A549 (cell line): ENCODE data around the gene STK33.

ENCODE experiments used
- CTCF ChIP-seq: fragments of >200 bp; sonication (Bioruptor Twin); formaldehyde crosslinking; IDR thresholded peaks from 3 replicates; pipeline ENCODE4 v1.5.1; 2016
- EP300 ChIP-seq, 2 experiments: fragments of >200 bp; sonication (Bioruptor Twin); formaldehyde crosslinking; IDR thresholded peaks; 2 replicates in 1 of 2; 3 replicates in 1 of 2; pipeline ENCODE4 v1.6.1; 2016 to 2017
- JUN ChIP-seq, 2 experiments: fragments of >200 bp; sonication (Bioruptor Twin); formaldehyde crosslinking; IDR thresholded peaks; 2 replicates in 1 of 2; 3 replicates in 1 of 2; pipeline ENCODE4 v1.6.1; 2016 to 2017
- JUNB ChIP-seq: fragments of >200 bp; sonication (Bioruptor Twin); formaldehyde crosslinking; IDR thresholded peaks from 2 replicates; pipeline ENCODE4 v1.6.1; 2016
- NFE2L2 ChIP-seq: fragments of 150-350 bp; conservative IDR thresholded peaks from 2 replicates; pipeline ENCODE4 v1.6.1; 2014; ENCODE audit warnings: low read length
- PBX3 ChIP-seq: IDR thresholded peaks from 2 replicates; pipeline ENCODE4 v1.6.1; 2012
- PHF8 ChIP-seq: fragments of 200-600 bp; sonication (generic); IDR thresholded peaks from 2 replicates; pipeline ENCODE4 v1.6.1; 2016; ENCODE audit warnings: low read depth, mild to moderate bottlenecking, antibody characterized with exemption, moderate library complexity, borderline replicate concordance
- POLR2A ChIP-seq: IDR thresholded peaks from 2 replicates; pipeline ENCODE4 v1.6.1; 2012; ENCODE audit warnings: mild to moderate bottlenecking, low read length
- RAD21 ChIP-seq, 2 experiments: fragments of >200 bp in 1 of 2; sonication (Bioruptor Twin) in 1 of 2; formaldehyde crosslinking in 1 of 2; IDR thresholded peaks in 1 of 2; conservative IDR thresholded peaks in 1 of 2; 2 replicates in 1 of 2; 3 replicates in 1 of 2; pipeline ENCODE4 v1.6.1; 2012 to 2018; ENCODE audit warnings: inconsistent platforms in 1 of 2
- RARB ChIP-seq: fragments of 250-450 bp; sonication (Bioruptor Pico); IDR thresholded peaks from 2 replicates; pipeline ENCODE4 v1.8.0; 2021; ENCODE audit warnings: mild to moderate bottlenecking, moderate library complexity
- REST ChIP-seq: fragments of 200-600 bp; sonication (generic); IDR thresholded peaks from 2 replicates; pipeline ENCODE4 v1.6.1; 2016; ENCODE audit warnings: antibody characterized with exemption, mild to moderate bottlenecking, moderate library complexity
- SMC3 ChIP-seq: fragments of >200 bp; sonication (Bioruptor Twin); formaldehyde crosslinking; IDR thresholded peaks from 3 replicates; pipeline ENCODE4 v1.6.1; 2018; ENCODE audit warnings: inconsistent platforms
- SREBF2 ChIP-seq: fragments of 450-650 bp; IDR thresholded peaks from 2 replicates; pipeline ENCODE4 v1.6.1; 2014; ENCODE audit warnings: mild to moderate bottlenecking, moderate library complexity
- TP53 ChIP-seq: fragments of 250-450 bp; sonication (Bioruptor Pico); IDR thresholded peaks from 2 replicates; pipeline ENCODE4 v1.5.0; 2021; ENCODE audit warnings: mild to moderate bottlenecking, moderate library complexity

GRCh38 chr11:8344346-8344745, 249.7 kb downstream of the STK33 start:
- no peak for TF ChIP-seq CTCF
- TF ChIP-seq POLR2A, result no peak
- no peak for TF ChIP-seq NFE2L2
- no peak for TF ChIP-seq SREBF2
- TF ChIP-seq PHF8, result no peak
- no peak for TF ChIP-seq EP300 (IDR thresholded peaks at IDR 0.05)
- no peak for TF ChIP-seq JUNB
- TF ChIP-seq REST, result no peak
- no peak for TF ChIP-seq RARB (CRISPR knock-in tag)
- no peak for TF ChIP-seq PBX3
- no peak for TF ChIP-seq SMC3
- no peak for TF ChIP-seq JUN (IDR thresholded peaks at IDR 0.05)
- TF ChIP-seq TP53 (CRISPR knock-in tag), result no peak
- TF ChIP-seq RAD21 (conservative IDR thresholded peaks at IDR 0.05 in 1 of 2, IDR thresholded peaks at IDR 0.05 in 1 of 2), result no peak
